Endodermal cell (in vitro differentiated cells): ENCODE data around the gene NYNRIN. TPM values are rescaled to one million over a fixed set of nuclear protein-coding genes. Genes with fewer than 3 reads are reported as not detected.

ENCODE experiments used
- DNase-seq: peaks from one replicate; pipeline ENCODE4 v3.0.0-alpha.2; 2017
- H3K27ac ChIP-seq: 2 replicates; pipeline ENCODE4 v1.5.1; 2013; ENCODE audit warnings: mild to moderate bottlenecking, low read depth, low read length, moderate library complexity
- H3K27me3 ChIP-seq: 2 replicates; pipeline ENCODE4 v1.6.1; 2013; ENCODE audit warnings: mild to moderate bottlenecking, low read length, moderate library complexity; ENCODE audit not compliant: insufficient read depth, control insufficient read depth, poor library complexity, severe bottlenecking
- H3K36me3 ChIP-seq: 2 replicates; pipeline ENCODE4 v1.7.0; 2013; ENCODE audit warnings: mild to moderate bottlenecking, low read length, moderate library complexity; ENCODE audit not compliant: control insufficient read depth, insufficient read depth
- H3K4me1 ChIP-seq: one replicate; pipeline ENCODE4 v1.7.0; 2013; ENCODE audit warnings: low read length; ENCODE audit not compliant: control insufficient read depth, insufficient read depth
- H3K4me3 ChIP-seq: 2 replicates; pipeline ENCODE4 v1.5.1; 2013; ENCODE audit warnings: mild to moderate bottlenecking, low read length, moderate library complexity
- H3K9ac ChIP-seq: 2 replicates; pipeline ENCODE4 v1.6.1; 2013; ENCODE audit warnings: mild to moderate bottlenecking, low read length, moderate library complexity; ENCODE audit not compliant: poor library complexity, severe bottlenecking; ENCODE audit errors: extremely low read depth
- H3K9me3 ChIP-seq: 2 replicates; pipeline ENCODE4 v1.6.1; 2013; ENCODE audit warnings: mild to moderate bottlenecking, low read length, moderate library complexity; ENCODE audit not compliant: control insufficient read depth
- H3K27ac Mint-ChIP-seq: 2 replicates; pipeline ENCODE4 v1.8.0; 2020; ENCODE audit warnings: mixed read lengths
- H3K27me3 Mint-ChIP-seq: 2 replicates; pipeline ENCODE4 v1.8.0; 2021; ENCODE audit warnings: mild to moderate bottlenecking, mixed read lengths; ENCODE audit not compliant: insufficient read depth
- H3K36me3 Mint-ChIP-seq: 2 replicates; pipeline ENCODE4 v1.8.0; 2020; ENCODE audit warnings: low read depth, mixed read lengths
- H3K4me1 Mint-ChIP-seq: 2 replicates; pipeline ENCODE4 v1.8.0; 2020; ENCODE audit warnings: mixed read lengths
- H3K4me3 Mint-ChIP-seq: 2 replicates; pipeline ENCODE4 v1.8.0; 2020; ENCODE audit warnings: mild to moderate bottlenecking, moderate library complexity, mixed read lengths
- H3K9me3 Mint-ChIP-seq: 2 replicates; pipeline ENCODE4 v1.8.0; 2020; ENCODE audit warnings: mild to moderate bottlenecking, mixed read lengths
- WGBS, 2 experiments: methylation state at CpG; one replicate each; pipeline versions ENCODE4 v1.1.5 to v1.1.7; 2013; ENCODE audit warnings: missing lambda C conversion rate in 2 of 2, mixed read lengths in 1 of 2; ENCODE audit not compliant: insufficient coverage in 1 of 2, insufficient read length in 1 of 2; 5-methylcytosine and 5-hydroxymethylcytosine counted together
- total RNA-seq, 2 donors: library from RNA; stranded (reverse); fragmentation: NEBNext Ultra II Directional in 1 of 2; extraction: Animal tissue kit (Norgen Biotek cat#: 25700) in 1 of 2; gene quantifications; 2 replicates in 1 of 2; 3 replicates in 1 of 2; pipeline ENCODE4 v1.2.1, GENCODE V29; 2021
- TF ChIP-seq, protein P1 (sequence below): fragments of 200-600 bp; sonication (generic); conservative IDR thresholded peaks from 2 replicates; pipeline ENCODE4 v1.5.0; 2021; ENCODE audit warnings: antibody characterized with exemption, mild to moderate bottlenecking

NYNRIN gene
- total RNA-seq, 2 donors from 2014 or later: 19.5 to 19.7 TPM

DNA sequence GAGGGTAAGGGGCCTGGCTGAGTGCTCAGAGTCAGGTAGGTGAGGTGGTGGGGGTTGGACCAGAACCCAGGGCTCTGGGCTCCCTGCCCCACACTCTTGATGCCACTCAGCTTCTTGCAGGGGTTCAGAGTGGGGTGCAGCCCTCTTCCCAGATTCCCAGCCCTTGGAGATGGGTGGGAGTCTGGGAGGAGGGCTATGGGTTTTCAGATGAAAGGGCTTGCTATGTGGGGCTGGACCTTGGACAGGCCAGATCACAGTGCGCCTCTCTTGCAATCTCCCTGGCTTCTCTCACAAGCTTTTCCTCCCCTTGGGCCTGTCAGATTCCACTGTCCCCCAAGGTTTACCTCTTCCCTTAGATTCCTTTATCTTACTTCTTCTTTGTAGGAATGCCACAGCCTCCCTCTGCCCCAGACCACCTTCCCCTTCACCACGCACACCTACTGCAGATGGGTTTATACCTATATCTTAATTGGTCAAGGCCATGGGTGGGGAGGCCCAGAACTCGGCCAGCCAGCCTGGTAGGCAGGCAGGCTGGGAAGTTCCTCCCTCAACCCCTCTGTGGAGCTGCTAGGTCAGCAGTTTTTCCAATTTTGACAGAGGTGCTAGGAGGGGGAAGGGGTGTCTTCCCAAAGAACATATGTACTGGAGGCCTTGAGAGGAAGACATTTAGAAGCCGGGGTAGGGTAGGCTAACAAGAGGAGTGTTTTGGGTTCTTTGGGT is 1.4 kb downstream of the NYNRIN start:
- no peak overlapping the region for H3K27ac ChIP-seq
- Mint-ChIP-seq H3K4me1 (peaks cover 50% of the 10 kb centered on the region), H3K4me3 (peak overlapping the region; percentile 72), H3K27ac (no peak overlapping the region), H3K9me3 (no peaks in the 10 kb centered on the region), H3K27me3 (peaks cover 7% of the 10 kb centered on the region), H3K36me3 (no peaks in the 10 kb centered on the region)
- no peak overlapping the region for H3K9ac ChIP-seq
- H3K4me3 ChIP-seq: peak overlapping the region; percentile 76
- WGBS, 2 experiments: 92 to 95% methylated on average over 3 to 4 of the region's 4 CpGs
- H3K9me3 ChIP-seq: no peaks in the 10 kb centered on the region
- H3K36me3 ChIP-seq: no peaks in the 10 kb centered on the region
- peaks cover 3% of the 10 kb centered on the region for H3K4me1 ChIP-seq
- TF ChIP-seq, protein P1, sequence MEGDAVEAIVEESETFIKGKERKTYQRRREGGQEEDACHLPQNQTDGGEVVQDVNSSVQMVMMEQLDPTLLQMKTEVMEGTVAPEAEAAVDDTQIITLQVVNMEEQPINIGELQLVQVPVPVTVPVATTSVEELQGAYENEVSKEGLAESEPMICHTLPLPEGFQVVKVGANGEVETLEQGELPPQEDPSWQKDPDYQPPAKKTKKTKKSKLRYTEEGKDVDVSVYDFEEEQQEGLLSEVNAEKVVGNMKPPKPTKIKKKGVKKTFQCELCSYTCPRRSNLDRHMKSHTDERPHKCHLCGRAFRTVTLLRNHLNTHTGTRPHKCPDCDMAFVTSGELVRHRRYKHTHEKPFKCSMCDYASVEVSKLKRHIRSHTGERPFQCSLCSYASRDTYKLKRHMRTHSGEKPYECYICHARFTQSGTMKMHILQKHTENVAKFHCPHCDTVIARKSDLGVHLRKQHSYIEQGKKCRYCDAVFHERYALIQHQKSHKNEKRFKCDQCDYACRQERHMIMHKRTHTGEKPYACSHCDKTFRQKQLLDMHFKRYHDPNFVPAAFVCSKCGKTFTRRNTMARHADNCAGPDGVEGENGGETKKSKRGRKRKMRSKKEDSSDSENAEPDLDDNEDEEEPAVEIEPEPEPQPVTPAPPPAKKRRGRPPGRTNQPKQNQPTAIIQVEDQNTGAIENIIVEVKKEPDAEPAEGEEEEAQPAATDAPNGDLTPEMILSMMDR: no peak
- no peak for DNase-seq
- H3K27me3 ChIP-seq: no peaks in the 10 kb centered on the region

GRCh38 chr14:24401810-24402702 is 3.3 kb downstream of the NYNRIN start:
- no peak overlapping the region for H3K4me3 ChIP-seq

GRCh38 chr14:24403294-24403998 is 4.6 kb downstream of the NYNRIN start:
- TF ChIP-seq, protein P1: no peak
- Histone ChIP-seq H3K27me3 (no peaks in the 10 kb centered on the region), H3K27ac (no peak overlapping the region), H3K36me3 (no peaks in the 10 kb centered on the region), H3K9ac (no peak overlapping the region), H3K4me3 (no peak overlapping the region), H3K4me1 (peaks cover 3% of the 10 kb centered on the region), H3K9me3 (no peaks in the 10 kb centered on the region)
- Mint-ChIP-seq H3K27ac (no peak overlapping the region), H3K27me3 (peaks cover 5% of the 10 kb centered on the region), H3K36me3 (peaks cover 1% of the 10 kb centered on the region), H3K9me3 (no peaks in the 10 kb centered on the region), H3K4me1 (peaks cover 41% of the 10 kb centered on the region), H3K4me3 (no peak overlapping the region)
- WGBS, 2 experiments: 86 to 95% methylated on average over 7 of the region's 7 CpGs
- DNase-seq: no peak

More at GRCh38 chr14:24401810-24402702, 3.3 kb downstream of the NYNRIN start:
- no peak overlapping the region for H3K4me3 Mint-ChIP-seq
- H3K27me3 Mint-ChIP-seq: peaks cover 5% of the 10 kb centered on the region
- Histone ChIP-seq H3K27ac (no peak overlapping the region), H3K4me1 (peaks cover 3% of the 10 kb centered on the region), H3K9me3 (no peaks in the 10 kb centered on the region), H3K9ac (no peak overlapping the region), H3K27me3 (no peaks in the 10 kb centered on the region), H3K36me3 (no peaks in the 10 kb centered on the region)
- H3K27ac Mint-ChIP-seq: no peak overlapping the region
- 73 to 78% methylated on average over 4 to 9 of the region's 9 CpGs for WGBS, 2 experiments
- no peak for DNase-seq
- TF ChIP-seq, protein P1: no peak
- H3K9me3 Mint-ChIP-seq: no peaks in the 10 kb centered on the region
- peaks cover 46% of the 10 kb centered on the region for H3K4me1 Mint-ChIP-seq
- peaks cover 1% of the 10 kb centered on the region for H3K36me3 Mint-ChIP-seq
